MM.1S (cell line): Measurements from ENCODE around the gene SELENOV.

Source experiments
- DNase-seq: peaks from one replicate; pipeline ENCODE4 v3.0.0-alpha.2; 2015
- H2AFZ ChIP-seq: fragments of 300-600 bp; sonication (generic); 2 replicates; pipeline ENCODE4 v1.6.0; 2016; ENCODE audit warnings: antibody characterized with exemption, low read length
- H3F3A ChIP-seq: fragments of 300-600 bp; sonication (generic); 2 replicates; pipeline ENCODE4 v1.6.1; 2016; ENCODE audit warnings: mild to moderate bottlenecking, antibody characterized with exemption, low read length, moderate library complexity, mixed read lengths; ENCODE audit not compliant: insufficient read depth
- H3K27ac ChIP-seq: fragments of 300-600 bp; sonication (generic); 2 replicates; pipeline ENCODE4 v1.5.1; 2016; ENCODE audit warnings: mild to moderate bottlenecking, low read length
- H3K27me3 ChIP-seq: fragments of 300-600 bp; sonication (generic); replicated peaks from 2 replicates; pipeline ENCODE4 v1.6.0; 2016; ENCODE audit warnings: low read length; ENCODE audit not compliant: insufficient read depth
- H3K36me3 ChIP-seq: fragments of 300-600 bp; sonication (generic); replicated peaks from 2 replicates; pipeline ENCODE4 v1.6.1; 2016; ENCODE audit warnings: mild to moderate bottlenecking, low read length, mixed read lengths; ENCODE audit not compliant: insufficient read depth
- H3K4me1 ChIP-seq: fragments of 300-600 bp; sonication (generic); 2 replicates; pipeline ENCODE4 v1.6.1; 2016; ENCODE audit warnings: low read length, mixed read lengths
- H3K4me2 ChIP-seq: fragments of 300-600 bp; sonication (generic); 2 replicates; pipeline ENCODE4 v1.6.0; 2016; ENCODE audit warnings: low read depth, low read length
- H3K4me3 ChIP-seq: fragments of 300-600 bp; sonication (generic); 2 replicates; pipeline ENCODE4 v1.5.1; 2016; ENCODE audit warnings: low read length, mixed read lengths
- H3K79me2 ChIP-seq: fragments of 300-600 bp; sonication (generic); 2 replicates; pipeline ENCODE4 v1.6.1; 2016; ENCODE audit warnings: mixed run types, low read length, mixed read lengths
- H3K9ac ChIP-seq: fragments of 300-600 bp; sonication (generic); 2 replicates; pipeline ENCODE4 v1.6.1; 2016; ENCODE audit warnings: low read length, mixed read lengths
- H3K9me2 ChIP-seq: fragments of 300-600 bp; sonication (generic); replicated peaks from 2 replicates; pipeline ENCODE4 v1.6.1; 2016; ENCODE audit warnings: mild to moderate bottlenecking, low read length, mixed read lengths; ENCODE audit not compliant: insufficient read depth
- H3K9me3 ChIP-seq: fragments of 300-600 bp; sonication (generic); replicated peaks from 2 replicates; pipeline ENCODE4 v1.6.1; 2016; ENCODE audit warnings: mild to moderate bottlenecking, low read length, mixed read lengths; ENCODE audit not compliant: insufficient read depth
- H4K20me1 ChIP-seq: fragments of 300-600 bp; sonication (generic); 2 replicates; pipeline ENCODE4 v1.6.1; 2016; ENCODE audit warnings: mild to moderate bottlenecking, low read length, moderate library complexity, mixed read lengths; ENCODE audit not compliant: insufficient read depth
- CTCF ChIP-seq: fragments of 300-600 bp; sonication (generic); IDR thresholded peaks from 2 replicates; pipeline ENCODE4 v1.5.1; 2016; ENCODE audit warnings: antibody characterized with exemption, low read length, mixed read lengths
- EZH2 ChIP-seq: fragments of 300-600 bp; sonication (generic); optimal IDR thresholded peaks from 2 replicates; pipeline ENCODE3; 2017; ENCODE audit warnings: low read depth, mild to moderate bottlenecking, antibody characterized with exemption, low read length, mixed read lengths
- EZH2phosphoT487 ChIP-seq: fragments of 300-600 bp; sonication (generic); IDR thresholded peaks from 2 replicates; pipeline ENCODE4 v1.6.1; 2018; ENCODE audit warnings: antibody characterized with exemption, low read length

The SELENOV gene

GRCh38 chr19:39553082-39553652, 38.2 kb downstream of the SELENOV start:
- Histone ChIP-seq H3K9me3 (no peaks in the 10 kb centered on the region), H3K79me2 (no peaks in the 10 kb centered on the region), H3K9ac (no peak overlapping the region), H3K27ac (no peak overlapping the region), H3K36me3 (no peaks in the 10 kb centered on the region), H4K20me1 (no peaks in the 10 kb centered on the region), H3K4me2 (peak overlapping the region; percentile 75; the same call in 1 of the 2 replicates), H3K4me3 (no peak overlapping the region), H3K9me2 (no peaks in the 10 kb centered on the region), H2AFZ (no peak overlapping the region), H3K4me1 (peaks cover 32% of the 10 kb centered on the region), H3K27me3 (no peaks in the 10 kb centered on the region), H3F3A (peaks cover 27% of the 10 kb centered on the region)
- no peak for TF ChIP-seq EZH2
- TF ChIP-seq CTCF: no peak
- no peak for TF ChIP-seq EZH2phosphoT487
- no peak for DNase-seq

- no peaks in the 10 kb centered on the region for H3K27me3 ChIP-seq
- H3K4me2 ChIP-seq: no peak overlapping the region
- no peaks in the 10 kb centered on the region for H3K9me2 ChIP-seq
- H3K9ac ChIP-seq: no peak overlapping the region
- peaks cover 29% of the 10 kb centered on the region for H3F3A ChIP-seq
- no peak for DNase-seq
- H3K79me2 ChIP-seq: no peaks in the 10 kb centered on the region
- H3K4me3 ChIP-seq: no peak overlapping the region
- no peak for TF ChIP-seq CTCF
- TF ChIP-seq EZH2: no peak
- TF ChIP-seq EZH2phosphoT487: no peak
- no peak overlapping the region for H3K27ac ChIP-seq
- H3K4me1 ChIP-seq: peaks cover 36% of the 10 kb centered on the region
- H3K9me3 ChIP-seq: no peaks in the 10 kb centered on the region
- H3K36me3 ChIP-seq: no peaks in the 10 kb centered on the region
- H2AFZ ChIP-seq: no peak overlapping the region
- H4K20me1 ChIP-seq: no peaks in the 10 kb centered on the region
These were observed 39.9 kb downstream of the SELENOV start for GRCh38 chr19:39554701-39555311.

- H3K9ac ChIP-seq: no peak overlapping the region
- TF ChIP-seq CTCF (no peak), EZH2phosphoT487 (no peak), EZH2 (no peak)
- H3K79me2 ChIP-seq: no peaks in the 10 kb centered on the region
- no peak overlapping the region for H3K4me3 ChIP-seq
- no peaks in the 10 kb centered on the region for H3K9me2 ChIP-seq
- H3K9me3 ChIP-seq: no peaks in the 10 kb centered on the region
- no peak overlapping the region for H2AFZ ChIP-seq
- H4K20me1 ChIP-seq: no peaks in the 10 kb centered on the region
- no peaks in the 10 kb centered on the region for H3K36me3 ChIP-seq
- H3K4me1 ChIP-seq: peaks cover 33% of the 10 kb centered on the region
- peaks cover 23% of the 10 kb centered on the region for H3F3A ChIP-seq
- H3K4me2 ChIP-seq: no peak overlapping the region
- H3K27ac ChIP-seq: no peak overlapping the region
- no peaks in the 10 kb centered on the region for H3K27me3 ChIP-seq
- no peak for DNase-seq
These were observed 40.9 kb downstream of the SELENOV start for GRCh38 chr19:39555883-39556282.
